Measurements from ENCODE around the gene SCFD2.

DNA sequence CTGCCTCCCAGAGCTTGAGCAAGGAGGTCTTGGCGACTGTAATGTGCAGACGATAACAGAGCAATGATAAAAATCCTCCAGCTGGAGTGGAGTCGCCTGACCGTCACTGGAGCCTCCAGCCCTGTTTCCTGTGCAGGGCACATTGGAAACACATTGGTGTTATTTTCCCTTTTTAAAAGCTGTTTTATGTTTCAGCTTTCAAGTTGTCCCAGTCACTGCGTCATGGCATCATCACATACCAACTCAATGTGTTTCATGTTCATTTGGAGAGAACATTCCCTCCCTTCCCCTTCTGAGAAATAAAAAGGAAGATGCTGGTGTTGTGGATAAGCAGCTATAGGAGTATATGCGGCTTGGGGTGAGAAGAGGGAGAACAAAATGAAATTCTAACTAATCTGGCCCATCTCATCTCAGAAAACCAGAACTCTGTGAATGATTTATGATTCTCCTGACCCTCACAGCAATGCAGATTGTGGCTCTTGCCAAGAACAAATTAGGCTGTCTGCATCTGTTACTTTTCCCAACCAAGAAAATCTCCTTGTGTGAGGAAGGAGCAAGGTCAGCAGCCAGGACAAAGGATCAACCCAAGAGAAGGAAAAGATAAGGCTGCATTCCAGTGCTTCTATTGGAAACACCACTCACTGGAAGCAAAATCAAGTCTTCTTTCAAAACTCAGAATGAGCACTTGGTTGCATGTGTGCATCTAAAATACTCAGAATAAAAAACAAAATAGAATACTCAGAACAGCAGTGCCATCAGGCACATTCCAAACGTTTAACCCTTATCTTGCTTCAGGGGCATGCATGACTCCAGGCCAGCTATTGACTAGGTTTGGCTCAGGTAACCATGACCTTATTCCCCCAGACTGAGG lies 369.4 kb downstream of the SCFD2 start:
- TF ChIP-seq EZH2 (IDR thresholded peaks at IDR 0.05; ENCODE audit: borderline replicate concordance, low read depth, low read length, severe bottlenecking) = no peak
- TF ChIP-seq POLR2A (IDR thresholded peaks at IDR 0.05; ENCODE audit: low read depth, low read length) = no peak
- no peak for TF ChIP-seq CTCF (IDR thresholded peaks at IDR 0.05; ENCODE audit: extremely low read depth in 1 of 2, insufficient read depth in 1 of 2, low read depth in 1 of 2, low read length in 2 of 2)
- no peak for TF ChIP-seq MYC (IDR thresholded peaks at IDR 0.05; ENCODE audit: low read depth, low read length)
- TF ChIP-seq POLR2AphosphoS5 (IDR thresholded peaks at IDR 0.05; ENCODE audit: insufficient read depth, low read depth, low read length) = no peak
- TF ChIP-seq JUN (IDR thresholded peaks at IDR 0.05; ENCODE audit: borderline replicate concordance, insufficient read depth, insufficient read length, low read depth) = no peak
- no peak for TF ChIP-seq MAX (IDR thresholded peaks at IDR 0.05; ENCODE audit: insufficient read depth, insufficient read length)
- TF ChIP-seq FOS (IDR thresholded peaks at IDR 0.05; ENCODE audit: borderline replicate concordance, insufficient read depth, low read length) = no peak
